Measurements from ENCODE around the gene KYNU.

- TF ChIP-seq CTCF (IDR thresholded peaks at IDR 0.05; ENCODE audit: low read depth, low read length, poor library complexity, severe bottlenecking) (no peak), EZH2phosphoT487 (IDR thresholded peaks at IDR 0.05; ENCODE audit: borderline replicate concordance, low read length) (no peak)
Observed at GRCh38 chr2:142885543-142885942, 8.1 kb downstream of the KYNU start.
